A673 (cell line): Measurements from ENCODE around the gene GPR155.

Source experiments
- EZH2 ChIP-seq: fragments of 200-600 bp; sonication (generic); IDR thresholded peaks from 2 replicates; pipeline ENCODE4 v1.6.1; 2017; ENCODE audit warnings: borderline replicate concordance, low read depth, mild to moderate bottlenecking, mixed read lengths, antibody characterized with exemption, low read length; ENCODE audit not compliant: poor library complexity, severe bottlenecking
- TF ChIP-seq, protein P1 (sequence below): fragments of 300-800, 200-600 bp; sonication (generic); conservative IDR thresholded peaks from 2 replicates; pipeline ENCODE4 v1.5.1; 2017; ENCODE audit warnings: low read depth, mild to moderate bottlenecking, antibody characterized with exemption, low read length, moderate library complexity, mixed read lengths

DNA sequence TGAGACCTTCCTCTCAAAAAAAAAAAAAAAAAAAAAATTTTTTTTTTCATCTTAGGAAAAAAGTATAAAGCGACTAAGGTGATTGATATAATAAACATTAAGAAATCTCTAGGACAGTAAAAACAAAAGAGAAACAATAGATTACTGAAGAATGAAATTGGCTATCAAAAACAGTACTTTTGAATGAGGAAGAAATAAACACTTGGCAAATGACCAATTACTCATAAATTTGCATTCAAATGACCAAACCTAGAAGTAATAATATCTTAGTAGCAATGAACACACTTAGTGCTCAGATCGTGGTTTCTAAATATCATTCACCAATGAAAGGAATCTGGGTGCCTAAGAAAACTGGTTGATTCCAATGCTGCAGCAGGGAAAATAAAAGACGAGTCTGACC is 101.6 kb downstream of the GPR155 start:
- TF ChIP-seq EZH2, result no peak
- TF ChIP-seq, protein P1, sequence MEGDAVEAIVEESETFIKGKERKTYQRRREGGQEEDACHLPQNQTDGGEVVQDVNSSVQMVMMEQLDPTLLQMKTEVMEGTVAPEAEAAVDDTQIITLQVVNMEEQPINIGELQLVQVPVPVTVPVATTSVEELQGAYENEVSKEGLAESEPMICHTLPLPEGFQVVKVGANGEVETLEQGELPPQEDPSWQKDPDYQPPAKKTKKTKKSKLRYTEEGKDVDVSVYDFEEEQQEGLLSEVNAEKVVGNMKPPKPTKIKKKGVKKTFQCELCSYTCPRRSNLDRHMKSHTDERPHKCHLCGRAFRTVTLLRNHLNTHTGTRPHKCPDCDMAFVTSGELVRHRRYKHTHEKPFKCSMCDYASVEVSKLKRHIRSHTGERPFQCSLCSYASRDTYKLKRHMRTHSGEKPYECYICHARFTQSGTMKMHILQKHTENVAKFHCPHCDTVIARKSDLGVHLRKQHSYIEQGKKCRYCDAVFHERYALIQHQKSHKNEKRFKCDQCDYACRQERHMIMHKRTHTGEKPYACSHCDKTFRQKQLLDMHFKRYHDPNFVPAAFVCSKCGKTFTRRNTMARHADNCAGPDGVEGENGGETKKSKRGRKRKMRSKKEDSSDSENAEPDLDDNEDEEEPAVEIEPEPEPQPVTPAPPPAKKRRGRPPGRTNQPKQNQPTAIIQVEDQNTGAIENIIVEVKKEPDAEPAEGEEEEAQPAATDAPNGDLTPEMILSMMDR, result no peak
